ENCODE data around the gene OLA1.
A peak's percentile ranks its signal among the peaks of the same experiment; 100 is the strongest.

DNA sequence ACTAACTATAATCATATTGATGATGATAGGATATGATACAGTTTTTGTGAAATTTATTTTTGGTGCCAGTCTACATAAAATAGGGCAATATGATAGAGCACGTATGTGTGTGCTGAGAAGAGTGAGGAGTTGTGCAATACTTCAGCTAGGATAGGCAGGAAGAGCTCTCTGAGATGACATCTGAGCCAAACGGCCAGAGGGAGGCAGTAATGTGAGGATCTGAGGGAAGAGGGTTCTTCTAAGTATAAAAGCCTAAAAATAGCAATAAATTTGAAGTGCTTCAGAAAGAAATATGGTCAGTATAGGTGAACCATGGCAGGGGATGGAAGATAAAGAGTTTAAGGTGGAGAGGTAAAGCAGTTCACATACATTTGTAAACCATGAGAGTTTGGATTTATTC is 102.5 kb downstream of the OLA1 start:
- TF ChIP-seq, protein P1, sequence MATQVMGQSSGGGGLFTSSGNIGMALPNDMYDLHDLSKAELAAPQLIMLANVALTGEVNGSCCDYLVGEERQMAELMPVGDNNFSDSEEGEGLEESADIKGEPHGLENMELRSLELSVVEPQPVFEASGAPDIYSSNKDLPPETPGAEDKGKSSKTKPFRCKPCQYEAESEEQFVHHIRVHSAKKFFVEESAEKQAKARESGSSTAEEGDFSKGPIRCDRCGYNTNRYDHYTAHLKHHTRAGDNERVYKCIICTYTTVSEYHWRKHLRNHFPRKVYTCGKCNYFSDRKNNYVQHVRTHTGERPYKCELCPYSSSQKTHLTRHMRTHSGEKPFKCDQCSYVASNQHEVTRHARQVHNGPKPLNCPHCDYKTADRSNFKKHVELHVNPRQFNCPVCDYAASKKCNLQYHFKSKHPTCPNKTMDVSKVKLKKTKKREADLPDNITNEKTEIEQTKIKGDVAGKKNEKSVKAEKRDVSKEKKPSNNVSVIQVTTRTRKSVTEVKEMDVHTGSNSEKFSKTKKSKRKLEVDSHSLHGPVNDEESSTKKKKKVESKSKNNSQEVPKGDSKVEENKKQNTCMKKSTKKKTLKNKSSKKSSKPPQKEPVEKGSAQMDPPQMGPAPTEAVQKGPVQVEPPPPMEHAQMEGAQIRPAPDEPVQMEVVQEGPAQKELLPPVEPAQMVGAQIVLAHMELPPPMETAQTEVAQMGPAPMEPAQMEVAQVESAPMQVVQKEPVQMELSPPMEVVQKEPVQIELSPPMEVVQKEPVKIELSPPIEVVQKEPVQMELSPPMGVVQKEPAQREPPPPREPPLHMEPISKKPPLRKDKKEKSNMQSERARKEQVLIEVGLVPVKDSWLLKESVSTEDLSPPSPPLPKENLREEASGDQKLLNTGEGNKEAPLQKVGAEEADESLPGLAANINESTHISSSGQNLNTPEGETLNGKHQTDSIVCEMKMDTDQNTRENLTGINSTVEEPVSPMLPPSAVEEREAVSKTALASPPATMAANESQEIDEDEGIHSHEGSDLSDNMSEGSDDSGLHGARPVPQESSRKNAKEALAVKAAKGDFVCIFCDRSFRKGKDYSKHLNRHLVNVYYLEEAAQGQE (IDR thresholded peaks at IDR 0.05; ENCODE audit: insufficient read depth in 1 of 2, low read depth in 2 of 2, low read length in 1 of 2), result no peak
- TF ChIP-seq, protein P2, sequence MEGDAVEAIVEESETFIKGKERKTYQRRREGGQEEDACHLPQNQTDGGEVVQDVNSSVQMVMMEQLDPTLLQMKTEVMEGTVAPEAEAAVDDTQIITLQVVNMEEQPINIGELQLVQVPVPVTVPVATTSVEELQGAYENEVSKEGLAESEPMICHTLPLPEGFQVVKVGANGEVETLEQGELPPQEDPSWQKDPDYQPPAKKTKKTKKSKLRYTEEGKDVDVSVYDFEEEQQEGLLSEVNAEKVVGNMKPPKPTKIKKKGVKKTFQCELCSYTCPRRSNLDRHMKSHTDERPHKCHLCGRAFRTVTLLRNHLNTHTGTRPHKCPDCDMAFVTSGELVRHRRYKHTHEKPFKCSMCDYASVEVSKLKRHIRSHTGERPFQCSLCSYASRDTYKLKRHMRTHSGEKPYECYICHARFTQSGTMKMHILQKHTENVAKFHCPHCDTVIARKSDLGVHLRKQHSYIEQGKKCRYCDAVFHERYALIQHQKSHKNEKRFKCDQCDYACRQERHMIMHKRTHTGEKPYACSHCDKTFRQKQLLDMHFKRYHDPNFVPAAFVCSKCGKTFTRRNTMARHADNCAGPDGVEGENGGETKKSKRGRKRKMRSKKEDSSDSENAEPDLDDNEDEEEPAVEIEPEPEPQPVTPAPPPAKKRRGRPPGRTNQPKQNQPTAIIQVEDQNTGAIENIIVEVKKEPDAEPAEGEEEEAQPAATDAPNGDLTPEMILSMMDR (IDR thresholded peaks at IDR 0.05), result peak; percentile 39
- TF ChIP-seq POLR2AphosphoS5 (IDR thresholded peaks at IDR 0.05; ENCODE audit: low read depth, low read length), result no peak
